H9 (cell line): ENCODE data around the gene TTLL12. TPM values are rescaled to one million over a fixed set of nuclear protein-coding genes. Genes with fewer than 3 reads are reported as not detected.

Source experiments
- DNase-seq: peaks from one replicate; pipeline ENCODE4 v3.0.0-alpha.2; 2017
- H2AFZ ChIP-seq: one replicate; pipeline ENCODE4 v1.6.1; 2013; ENCODE audit warnings: mild to moderate bottlenecking, low read length, control low read depth, moderate library complexity
- H2AK5ac ChIP-seq: 2 replicates; pipeline ENCODE4 v1.6.1; 2013; ENCODE audit warnings: low read length, control low read depth, mixed read lengths; ENCODE audit not compliant: insufficient read length
- H2BK120ac ChIP-seq: one replicate; pipeline ENCODE4 v1.6.1; 2013; ENCODE audit warnings: low read depth, mild to moderate bottlenecking, low read length, control low read depth, inconsistent platforms; ENCODE audit not compliant: poor library complexity, severe bottlenecking
- H2BK12ac ChIP-seq: 2 replicates; pipeline ENCODE4 v1.6.1; 2013; ENCODE audit warnings: low read length, control low read depth, mixed read lengths, low read depth; ENCODE audit not compliant: insufficient read length
- H2BK15ac ChIP-seq: 2 replicates; pipeline ENCODE4 v1.6.1; 2013; ENCODE audit warnings: low read depth, low read length, control low read depth
- H2BK20ac ChIP-seq: one replicate; pipeline ENCODE4 v1.6.1; 2013; ENCODE audit warnings: low read depth, mild to moderate bottlenecking, low read length, control low read depth, inconsistent platforms; ENCODE audit not compliant: poor library complexity, severe bottlenecking
- H2BK5ac ChIP-seq: 2 replicates; pipeline ENCODE4 v1.6.1; 2013; ENCODE audit warnings: low read length, control low read depth, mixed read lengths; ENCODE audit not compliant: insufficient read length
- H3K14ac ChIP-seq: 2 replicates; pipeline ENCODE4 v1.6.1; 2013; ENCODE audit warnings: low read length, control low read depth; ENCODE audit not compliant: insufficient read depth
- H3K18ac ChIP-seq: 2 replicates; pipeline ENCODE4 v1.6.1; 2013; ENCODE audit warnings: low read depth, mild to moderate bottlenecking, mixed read lengths, low read length, control low read depth; ENCODE audit not compliant: insufficient read length
- H3K23ac ChIP-seq: 2 replicates; pipeline ENCODE4 v1.6.1; 2013; ENCODE audit warnings: low read length, control low read depth, mixed read lengths, low read depth; ENCODE audit not compliant: insufficient read length
- H3K23me2 ChIP-seq: 2 replicates; pipeline ENCODE4 v1.6.1; 2013; ENCODE audit warnings: low read depth, mild to moderate bottlenecking, mixed read lengths, low read length, control low read depth; ENCODE audit not compliant: insufficient read length, poor library complexity, severe bottlenecking
- H3K27ac ChIP-seq: 2 replicates; pipeline ENCODE4 v1.5.1; 2013; ENCODE audit warnings: low read length, control low read depth, mixed read lengths, low read depth; ENCODE audit not compliant: insufficient read length
- H3K27me3 ChIP-seq: 2 replicates; pipeline ENCODE4 v1.6.1; 2013; ENCODE audit warnings: low read length, control low read depth, inconsistent platforms; ENCODE audit not compliant: insufficient read depth
- H3K4ac ChIP-seq: 2 replicates; pipeline ENCODE4 v1.6.1; 2013; ENCODE audit warnings: low read depth, mild to moderate bottlenecking, control low read depth, inconsistent platforms, low read length, moderate library complexity
- H3K4me1 ChIP-seq: 2 replicates; pipeline ENCODE4 v1.6.1; 2013; ENCODE audit warnings: low read length, control low read depth, inconsistent platforms; ENCODE audit not compliant: insufficient read depth
- H3K4me2 ChIP-seq: 2 replicates; pipeline ENCODE4 v1.6.1; 2013; ENCODE audit warnings: low read length, control low read depth, mixed read lengths; ENCODE audit not compliant: insufficient read length, insufficient read depth
- H3K56ac ChIP-seq: 2 replicates; pipeline ENCODE4 v1.6.1; 2013; ENCODE audit warnings: low read depth, mild to moderate bottlenecking, mixed read lengths, low read length, control low read depth; ENCODE audit not compliant: insufficient read length
- H3K79me1 ChIP-seq: 2 replicates; pipeline ENCODE4 v1.6.1; 2013; ENCODE audit warnings: low read depth, mild to moderate bottlenecking, moderate library complexity, low read length, control low read depth, inconsistent platforms; ENCODE audit not compliant: insufficient read depth, poor library complexity, severe bottlenecking
- H3K79me2 ChIP-seq: 2 replicates; pipeline ENCODE4 v1.6.1; 2013; ENCODE audit warnings: low read length, control low read depth, inconsistent platforms; ENCODE audit not compliant: insufficient read depth
- H3K9ac ChIP-seq: 2 replicates; pipeline ENCODE4 v1.6.1; 2013; ENCODE audit warnings: low read length, control low read depth, mixed read lengths; ENCODE audit not compliant: insufficient read length; ENCODE audit errors: extremely low read depth
- H3K9me3 ChIP-seq: one replicate; pipeline ENCODE4 v1.6.1; 2013; ENCODE audit warnings: low read depth, low read length, inconsistent platforms; ENCODE audit not compliant: control insufficient read depth
- H3T11ph ChIP-seq: one replicate; pipeline ENCODE4 v1.6.1; 2013; ENCODE audit warnings: mild to moderate bottlenecking, low read length, control low read depth, inconsistent platforms
- H4K20me1 ChIP-seq: one replicate; pipeline ENCODE4 v1.6.1; 2013; ENCODE audit not compliant: control insufficient read depth, insufficient read length, insufficient read depth
- H4K5ac ChIP-seq: 2 replicates; pipeline ENCODE4 v1.6.1; 2013; ENCODE audit warnings: low read depth, mild to moderate bottlenecking, mixed read lengths, low read length, control low read depth; ENCODE audit not compliant: insufficient read length
- H4K8ac ChIP-seq: replicated peaks from 2 replicates; pipeline ENCODE4 v1.6.1; 2013; ENCODE audit warnings: low read length, control low read depth, mixed read lengths, low read depth; ENCODE audit not compliant: insufficient read length
- H4K91ac ChIP-seq: 2 replicates; pipeline ENCODE4 v1.6.1; 2013; ENCODE audit warnings: low read depth, mild to moderate bottlenecking, moderate library complexity, mixed read lengths, low read length, control low read depth; ENCODE audit not compliant: insufficient read length
- H3K27ac Mint-ChIP-seq, 3 experiments: 2 replicates in 2 of 3; 3 replicates in 1 of 3; pipeline ENCODE4 v1.8.0; 2020 to 2021; ENCODE audit warnings: mixed read lengths in 3 of 3, mild to moderate bottlenecking in 1 of 3, moderate library complexity in 1 of 3
- H3K27me3 Mint-ChIP-seq: 2 replicates; pipeline ENCODE4 v1.8.0; 2021; ENCODE audit warnings: low read depth, mild to moderate bottlenecking, moderate library complexity, mixed read lengths
- H3K36me3 Mint-ChIP-seq, 3 experiments: 2 replicates in 2 of 3; 3 replicates in 1 of 3; pipeline ENCODE4 v1.8.0; 2020 to 2021; ENCODE audit warnings: low read depth in 3 of 3, mixed read lengths in 3 of 3; ENCODE audit not compliant: insufficient read depth in 1 of 3
- H3K4me1 Mint-ChIP-seq, 2 experiments: 2 replicates each; pipeline ENCODE4 v1.8.0; 2020; ENCODE audit warnings: mixed read lengths in 2 of 2
- H3K4me3 Mint-ChIP-seq, 2 experiments: 2 replicates in 1 of 2; 3 replicates in 1 of 2; pipeline ENCODE4 v1.8.0; 2020 to 2021; ENCODE audit warnings: mild to moderate bottlenecking in 2 of 2, mixed read lengths in 2 of 2, moderate library complexity in 1 of 2
- H3K9me3 Mint-ChIP-seq, 2 experiments: 2 replicates in 1 of 2; 3 replicates in 1 of 2; pipeline ENCODE4 v1.8.0; 2020; ENCODE audit warnings: mild to moderate bottlenecking in 2 of 2, mixed read lengths in 2 of 2, moderate library complexity in 1 of 2
- WGBS: extraction: QIAGEN DNeasy Blood & Tissue Kit; methylation state at CpG from one replicate; pipeline ENCODE4 v1.1.7; 2013; ENCODE audit warnings: missing lambda C conversion rate, low lambda C conversion rate, mixed read lengths; ENCODE audit not compliant: insufficient read length; ENCODE audit errors: extremely low coverage; 5-methylcytosine and 5-hydroxymethylcytosine counted together
- total RNA-seq: library from RNA; stranded (reverse); gene quantifications from 2 replicates; pipeline ENCODE4 v1.2.1, GENCODE V29; 2021
- TF ChIP-seq, protein P1 (sequence below): fragments of 200-600 bp; sonication (generic); conservative IDR thresholded peaks from 3 replicates; pipeline ENCODE4 v1.8.0; 2021; ENCODE audit warnings: antibody characterized with exemption, mild to moderate bottlenecking

TTLL12 gene
- total RNA-seq, 1 experiment from 2014 or later = 89.6 TPM

DNA sequence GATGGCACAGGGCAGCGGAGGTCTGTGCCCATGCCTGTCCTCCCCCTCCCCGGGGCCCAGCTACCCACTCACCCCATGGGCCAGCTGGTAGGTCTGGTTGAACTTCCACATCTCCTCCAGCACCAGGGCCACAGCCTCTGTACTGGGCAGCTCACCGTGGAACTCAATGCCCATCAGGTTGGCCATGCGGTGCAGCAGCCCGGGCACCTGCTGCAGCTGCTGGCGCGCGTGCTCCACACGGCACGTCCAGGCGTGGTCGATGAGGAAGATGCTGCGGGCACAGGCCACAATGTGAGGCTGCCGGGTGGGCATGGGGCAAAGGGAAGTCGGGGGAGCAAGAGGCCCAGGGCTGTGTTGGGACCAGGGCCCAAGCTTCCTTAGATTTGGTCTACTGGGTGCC lies 6.3 kb downstream of the TTLL12 start:
- no peak overlapping the region for H2BK20ac ChIP-seq
- DNase-seq = no peak
- Mint-ChIP-seq H3K4me1 (peaks cover 13 to 16% of the 10 kb centered on the region in 2 experiments), H3K36me3 (peaks cover 34 to 63% (median 56%) of the 10 kb centered on the region in 3 experiments), H3K4me3 (no peak overlapping the region), H3K27ac (no peak overlapping the region), H3K27me3 (no peaks in the 10 kb centered on the region), H3K9me3 (no peaks in the 10 kb centered on the region)
- no peak overlapping the region for H3K4ac ChIP-seq
- H4K8ac ChIP-seq = no peak overlapping the region
- no peak overlapping the region for H2BK15ac ChIP-seq
- no peak overlapping the region for H3K9ac ChIP-seq
- H3K56ac ChIP-seq = no peak overlapping the region
- no peaks in the 10 kb centered on the region for H3K9me3 ChIP-seq
- no peak overlapping the region for H4K5ac ChIP-seq
- no CpG with 5 or more reads among the region's 15 CpGs for WGBS
- H3K23ac ChIP-seq = no peak overlapping the region
- H3K4me1 ChIP-seq = peaks cover 2% of the 10 kb centered on the region; the same call in 1 of the 2 replicates
- no peak overlapping the region for H2AK5ac ChIP-seq
- no peak overlapping the region for H4K91ac ChIP-seq
- H3K4me2 ChIP-seq = no peak overlapping the region
- H2BK12ac ChIP-seq = no peak overlapping the region
- TF ChIP-seq, protein P1, sequence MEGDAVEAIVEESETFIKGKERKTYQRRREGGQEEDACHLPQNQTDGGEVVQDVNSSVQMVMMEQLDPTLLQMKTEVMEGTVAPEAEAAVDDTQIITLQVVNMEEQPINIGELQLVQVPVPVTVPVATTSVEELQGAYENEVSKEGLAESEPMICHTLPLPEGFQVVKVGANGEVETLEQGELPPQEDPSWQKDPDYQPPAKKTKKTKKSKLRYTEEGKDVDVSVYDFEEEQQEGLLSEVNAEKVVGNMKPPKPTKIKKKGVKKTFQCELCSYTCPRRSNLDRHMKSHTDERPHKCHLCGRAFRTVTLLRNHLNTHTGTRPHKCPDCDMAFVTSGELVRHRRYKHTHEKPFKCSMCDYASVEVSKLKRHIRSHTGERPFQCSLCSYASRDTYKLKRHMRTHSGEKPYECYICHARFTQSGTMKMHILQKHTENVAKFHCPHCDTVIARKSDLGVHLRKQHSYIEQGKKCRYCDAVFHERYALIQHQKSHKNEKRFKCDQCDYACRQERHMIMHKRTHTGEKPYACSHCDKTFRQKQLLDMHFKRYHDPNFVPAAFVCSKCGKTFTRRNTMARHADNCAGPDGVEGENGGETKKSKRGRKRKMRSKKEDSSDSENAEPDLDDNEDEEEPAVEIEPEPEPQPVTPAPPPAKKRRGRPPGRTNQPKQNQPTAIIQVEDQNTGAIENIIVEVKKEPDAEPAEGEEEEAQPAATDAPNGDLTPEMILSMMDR = no peak
- no peak overlapping the region for H2BK5ac ChIP-seq
- H3K14ac ChIP-seq = no peak overlapping the region
- H2AFZ ChIP-seq = no peak overlapping the region
- no peaks in the 10 kb centered on the region for H3K79me1 ChIP-seq
- no peak overlapping the region for H3K27ac ChIP-seq
- peaks cover 5% of the 10 kb centered on the region for H3K79me2 ChIP-seq
- no peaks in the 10 kb centered on the region for H4K20me1 ChIP-seq
- H3K18ac ChIP-seq = no peak overlapping the region
- H3T11ph ChIP-seq = no peak overlapping the region
- H3K27me3 ChIP-seq = no peaks in the 10 kb centered on the region
- no peak overlapping the region for H2BK120ac ChIP-seq
- peaks cover under 1% of the 10 kb centered on the region for H3K23me2 ChIP-seq
